Measurements from ENCODE around the gene FAM219A.

DNA sequence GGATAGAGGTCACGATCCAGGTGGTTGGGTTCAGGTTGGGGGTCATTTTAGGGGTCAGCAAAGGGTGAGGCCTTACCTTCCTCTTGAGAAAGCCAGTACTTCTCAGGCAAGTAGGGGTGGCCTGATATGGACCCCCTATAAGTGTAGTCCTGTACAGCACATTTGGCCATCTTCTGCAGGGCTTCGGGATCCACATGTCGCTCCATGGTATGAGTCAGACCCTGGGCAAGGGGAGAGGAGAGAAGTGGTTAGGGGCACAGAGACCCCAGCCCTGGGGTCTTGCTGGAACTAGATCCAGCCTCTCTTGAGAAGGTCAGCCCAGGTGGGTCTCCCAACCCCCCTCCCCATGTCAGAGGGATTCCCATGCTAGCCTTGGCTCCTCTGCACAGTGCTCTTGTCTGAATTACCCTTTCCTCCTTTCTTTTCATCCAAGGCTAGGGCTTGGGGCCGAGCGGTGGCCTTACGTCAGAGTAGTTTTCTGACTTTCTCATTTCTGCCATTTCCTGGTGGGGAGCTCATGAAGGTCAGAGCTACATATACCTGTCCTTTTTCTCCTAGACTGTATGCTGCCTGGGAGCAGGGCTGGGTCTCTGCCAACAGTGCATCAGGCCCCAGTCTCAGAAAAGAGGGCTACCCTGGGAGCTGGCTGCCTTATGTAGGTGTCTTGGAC is 72.7 kb downstream of the FAM219A start:
- no peak for TF ChIP-seq EZH2 (IDR thresholded peaks at IDR 0.05)
- no peak for TF ChIP-seq POLR2AphosphoS5 (IDR thresholded peaks at IDR 0.05; ENCODE audit: borderline replicate concordance, low read depth, low read length)
